ENCODE measurements around the gene FGF7. TPM values are rescaled to one million over a fixed set of nuclear protein-coding genes. Genes with fewer than 3 reads are reported as not detected.

FGF7 gene
- total and polyA plus RNA-seq, 2 donors (not counting 1 experiment from before 2014, with no cell fraction given) = 61.5 to 488 TPM

DNA sequence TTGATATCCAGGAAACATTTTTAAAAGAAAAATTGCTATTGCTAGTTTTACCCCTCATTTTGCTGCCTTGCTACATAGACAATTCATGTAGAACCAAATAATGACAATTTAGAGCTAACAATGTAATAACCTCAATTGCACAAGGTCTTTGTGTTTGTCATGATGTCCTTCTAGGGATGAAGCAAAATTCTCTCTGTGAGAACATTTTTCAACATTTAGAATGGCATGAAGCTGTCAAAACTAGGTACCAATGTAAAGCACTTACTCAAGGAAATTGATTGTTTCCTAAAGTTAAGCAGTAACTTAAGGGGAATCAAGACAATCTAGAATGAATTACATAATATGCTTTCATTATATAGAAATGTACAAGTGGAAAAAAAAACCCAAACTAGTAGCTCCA, 7.9 kb upstream of the FGF7 start:
- no peak overlapping the region for H3K27ac ChIP-seq (ENCODE audit: insufficient read depth, low read length)
- H3K27me3 ChIP-seq (ENCODE audit: control insufficient read depth, insufficient read depth, low read length) = no peaks in the 10 kb centered on the region

DNA sequence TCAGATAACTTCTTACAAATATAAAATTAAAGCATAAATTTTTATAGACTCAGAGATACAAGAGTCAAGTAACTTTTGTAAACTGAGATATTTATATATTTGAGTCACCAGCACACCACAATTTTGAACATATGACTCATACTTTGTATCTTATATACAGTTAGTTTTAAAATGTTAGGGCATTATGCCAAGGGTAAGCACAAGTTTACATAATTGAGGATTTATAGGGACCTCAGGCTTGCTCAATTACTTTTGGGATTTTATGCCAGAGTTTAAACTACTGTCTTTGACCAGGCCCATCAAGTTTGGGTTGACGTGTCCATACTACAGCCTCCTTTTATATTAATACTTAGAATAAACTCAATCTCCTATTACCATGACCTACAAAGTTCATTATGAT, 7.4 kb upstream of the FGF7 start:
- Histone ChIP-seq H3K36me3 (ENCODE audit: control insufficient read depth, insufficient read depth, low read length) (no peaks in the 10 kb centered on the region), H4K20me1 (ENCODE audit: control insufficient read depth, extremely low read depth, insufficient read depth, low read length) (no peaks in the 10 kb centered on the region), H3K9ac (ENCODE audit: insufficient read depth, low read length) (no peak overlapping the region), H3K27me3 (ENCODE audit: control insufficient read depth, insufficient read depth, low read length) (no peaks in the 10 kb centered on the region), H3K27ac (ENCODE audit: insufficient read depth, low read length) (peak overlapping the region; percentile 6), H3K79me2 (ENCODE audit: control insufficient read depth, insufficient read depth, low read length) (no peaks in the 10 kb centered on the region), H3K4me1 (ENCODE audit: control insufficient read depth, extremely low read depth, insufficient read depth, low read length) (peaks cover 7% of the 10 kb centered on the region), H3K9me3 (ENCODE audit: control insufficient read depth, insufficient read depth, low read depth, low read length) (no peaks in the 10 kb centered on the region), H2AFZ (ENCODE audit: low read length) (no peak overlapping the region), H3K4me3 (replicated peaks in 1 of 4; ENCODE audit: control extremely low read depth in 1 of 4, insufficient read depth in 1 of 4, low read depth in 3 of 4, low read length in 4 of 4) (no peak overlapping the region), H3K4me2 (ENCODE audit: extremely low read depth, insufficient read depth, low read length) (peak overlapping the region; percentile 25)
- DNase-seq (ENCODE audit: low read depth in 2 of 2) = peak; percentile 81 to 99
- TF ChIP-seq, protein P1, sequence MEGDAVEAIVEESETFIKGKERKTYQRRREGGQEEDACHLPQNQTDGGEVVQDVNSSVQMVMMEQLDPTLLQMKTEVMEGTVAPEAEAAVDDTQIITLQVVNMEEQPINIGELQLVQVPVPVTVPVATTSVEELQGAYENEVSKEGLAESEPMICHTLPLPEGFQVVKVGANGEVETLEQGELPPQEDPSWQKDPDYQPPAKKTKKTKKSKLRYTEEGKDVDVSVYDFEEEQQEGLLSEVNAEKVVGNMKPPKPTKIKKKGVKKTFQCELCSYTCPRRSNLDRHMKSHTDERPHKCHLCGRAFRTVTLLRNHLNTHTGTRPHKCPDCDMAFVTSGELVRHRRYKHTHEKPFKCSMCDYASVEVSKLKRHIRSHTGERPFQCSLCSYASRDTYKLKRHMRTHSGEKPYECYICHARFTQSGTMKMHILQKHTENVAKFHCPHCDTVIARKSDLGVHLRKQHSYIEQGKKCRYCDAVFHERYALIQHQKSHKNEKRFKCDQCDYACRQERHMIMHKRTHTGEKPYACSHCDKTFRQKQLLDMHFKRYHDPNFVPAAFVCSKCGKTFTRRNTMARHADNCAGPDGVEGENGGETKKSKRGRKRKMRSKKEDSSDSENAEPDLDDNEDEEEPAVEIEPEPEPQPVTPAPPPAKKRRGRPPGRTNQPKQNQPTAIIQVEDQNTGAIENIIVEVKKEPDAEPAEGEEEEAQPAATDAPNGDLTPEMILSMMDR (conservative IDR thresholded peaks at IDR 0.05 in 1 of 2, IDR thresholded peaks at IDR 0.05 in 1 of 2; ENCODE audit: low read depth in 1 of 2, low read length in 2 of 2) = no peak
- no peak for TF ChIP-seq EZH2 (IDR thresholded peaks at IDR 0.05; ENCODE audit: low read length, missing control alignments)

More for the DNA sequence above, 7.9 kb upstream of the FGF7 start:
- DNase-seq (ENCODE audit: low read depth in 2 of 2) = peak in 1 of 2 donors; percentile 34
- H3K36me3 ChIP-seq (ENCODE audit: control insufficient read depth, insufficient read depth, low read length) = no peaks in the 10 kb centered on the region
- H3K9me3 ChIP-seq (ENCODE audit: control insufficient read depth, insufficient read depth, low read depth, low read length) = no peaks in the 10 kb centered on the region
- H3K9ac ChIP-seq (ENCODE audit: insufficient read depth, low read length) = no peak overlapping the region
- TF ChIP-seq EZH2 (IDR thresholded peaks at IDR 0.05; ENCODE audit: low read length, missing control alignments) = no peak
- TF ChIP-seq, protein P1 (conservative IDR thresholded peaks at IDR 0.05 in 1 of 2, IDR thresholded peaks at IDR 0.05 in 1 of 2; ENCODE audit: low read depth in 1 of 2, low read length in 2 of 2) = no peak
- peak overlapping the region; percentile 45 for H3K4me2 ChIP-seq (ENCODE audit: extremely low read depth, insufficient read depth, low read length)
- H2AFZ ChIP-seq (ENCODE audit: low read length) = no peak overlapping the region
- H3K79me2 ChIP-seq (ENCODE audit: control insufficient read depth, insufficient read depth, low read length) = no peaks in the 10 kb centered on the region
- peaks cover 9% of the 10 kb centered on the region for H3K4me1 ChIP-seq (ENCODE audit: control insufficient read depth, extremely low read depth, insufficient read depth, low read length)
- no peak overlapping the region for H3K4me3 ChIP-seq (replicated peaks in 1 of 4; ENCODE audit: control extremely low read depth in 1 of 4, insufficient read depth in 1 of 4, low read depth in 3 of 4, low read length in 4 of 4)
- H4K20me1 ChIP-seq (ENCODE audit: control insufficient read depth, extremely low read depth, insufficient read depth, low read length) = no peaks in the 10 kb centered on the region

DNA sequence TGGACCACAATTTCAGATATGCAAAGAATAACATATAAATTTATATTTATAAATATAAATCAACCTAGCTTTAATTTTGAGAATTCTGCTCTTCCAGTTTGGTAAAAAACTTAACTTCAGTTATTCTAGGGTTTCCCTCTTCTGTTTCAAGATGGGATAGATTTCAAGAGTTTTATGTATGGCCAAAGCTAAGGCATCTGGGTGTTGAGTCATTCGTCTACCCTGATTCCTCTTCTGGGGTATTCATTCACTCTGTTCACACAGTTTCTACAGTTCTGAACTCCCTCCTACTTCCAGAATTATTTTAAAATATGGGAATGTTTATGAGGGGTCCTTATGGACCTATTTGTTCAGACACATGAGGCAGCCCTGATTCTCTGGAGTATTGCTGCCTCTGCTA, 4.2 kb upstream of the FGF7 start:
- peak in 1 of 2 donors; percentile 54 for DNase-seq (ENCODE audit: low read depth in 2 of 2)
- no peaks in the 10 kb centered on the region for H3K27me3 ChIP-seq (ENCODE audit: control insufficient read depth, insufficient read depth, low read length)
- no peaks in the 10 kb centered on the region for H4K20me1 ChIP-seq (ENCODE audit: control insufficient read depth, extremely low read depth, insufficient read depth, low read length)
- H3K9me3 ChIP-seq (ENCODE audit: control insufficient read depth, insufficient read depth, low read depth, low read length) = no peaks in the 10 kb centered on the region
- TF ChIP-seq, protein P1 (conservative IDR thresholded peaks at IDR 0.05 in 1 of 2, IDR thresholded peaks at IDR 0.05 in 1 of 2; ENCODE audit: low read depth in 1 of 2, low read length in 2 of 2) = no peak
- no peak for TF ChIP-seq EZH2 (IDR thresholded peaks at IDR 0.05; ENCODE audit: low read length, missing control alignments)
- peaks cover 7% of the 10 kb centered on the region for H3K79me2 ChIP-seq (ENCODE audit: control insufficient read depth, insufficient read depth, low read length)
- no peak overlapping the region for H3K9ac ChIP-seq (ENCODE audit: insufficient read depth, low read length)
- peaks cover 7% of the 10 kb centered on the region for H3K4me1 ChIP-seq (ENCODE audit: control insufficient read depth, extremely low read depth, insufficient read depth, low read length)
- no peak overlapping the region for H3K4me3 ChIP-seq (replicated peaks in 1 of 4; ENCODE audit: control extremely low read depth in 1 of 4, insufficient read depth in 1 of 4, low read depth in 3 of 4, low read length in 4 of 4)
- H3K36me3 ChIP-seq (ENCODE audit: control insufficient read depth, insufficient read depth, low read length) = no peaks in the 10 kb centered on the region
- no peak overlapping the region for H3K27ac ChIP-seq (ENCODE audit: insufficient read depth, low read length)
- no peak overlapping the region for H2AFZ ChIP-seq (ENCODE audit: low read length)
- no peak overlapping the region for H3K4me2 ChIP-seq (ENCODE audit: extremely low read depth, insufficient read depth, low read length)

Data from fibroblast of lung (primary cell).